HG03342 (cell line): Measurements from ENCODE around the gene TRAPPC6A.

Experiments used
- ATAC-seq: cut with Tn5 transposase; IDR thresholded peaks from one replicate; pipeline ENCODE4 v1.9.1; 2021; ENCODE audit warnings: mild to moderate bottlenecking, moderate library complexity; ENCODE audit not compliant: unreplicated experiment

The TRAPPC6A gene

DNA sequence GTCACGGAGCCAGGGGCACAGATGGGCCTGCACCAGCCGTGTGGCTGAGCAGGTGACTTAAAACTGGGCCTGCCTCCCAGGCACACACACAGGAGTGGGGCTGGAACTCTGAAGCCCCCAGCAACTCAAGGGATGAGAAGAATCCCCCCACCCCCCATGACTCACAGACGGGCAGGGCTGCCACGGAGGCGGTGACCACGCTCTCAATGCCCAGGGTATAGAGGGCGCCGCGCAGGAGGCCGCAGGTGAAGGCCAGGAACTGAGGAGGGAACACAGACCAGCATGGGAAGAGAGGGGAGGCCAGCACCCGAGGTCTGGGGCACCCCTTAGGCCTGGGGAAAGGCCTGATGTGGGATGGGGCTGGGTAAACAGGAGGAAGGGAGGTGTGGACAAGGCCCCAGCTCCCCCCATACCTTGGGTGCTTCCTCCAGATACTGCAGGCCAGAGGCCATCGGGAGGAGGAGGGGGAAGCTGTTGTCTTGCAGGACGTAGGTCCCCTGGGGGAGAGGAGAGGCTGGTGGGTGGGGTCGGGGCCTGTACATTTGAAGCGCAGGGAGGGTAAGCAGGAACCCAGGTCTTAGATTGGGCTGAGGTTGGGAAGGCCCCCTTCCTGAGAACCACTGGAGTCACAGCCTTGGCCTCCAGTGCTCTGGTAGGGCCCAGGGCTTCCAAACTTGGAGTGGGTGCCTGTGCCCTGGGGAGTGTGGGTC, 14.1 kb downstream of the TRAPPC6A start:
- ATAC-seq: peak; percentile 4

DNA sequence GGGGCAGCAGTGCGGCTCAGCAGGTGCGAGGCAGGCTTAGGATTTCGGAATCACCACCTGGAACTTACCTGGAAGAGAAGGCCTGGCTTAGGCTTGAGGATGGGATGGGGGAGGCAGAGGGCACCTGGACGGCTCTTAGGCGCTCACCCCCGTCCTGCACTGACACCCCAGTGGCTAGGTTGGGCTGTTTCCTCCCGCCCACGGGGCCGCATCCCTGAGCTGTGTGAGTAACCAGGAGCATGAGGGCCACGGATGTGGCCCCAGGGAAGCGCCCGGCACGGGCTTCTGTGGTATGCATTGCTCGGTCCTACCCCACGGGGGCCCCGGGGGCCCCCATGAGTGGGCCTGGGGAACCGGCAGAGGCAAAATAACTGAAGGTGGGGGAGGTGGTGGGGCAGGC, 14.9 kb downstream of the TRAPPC6A start:
- ATAC-seq: no peak

DNA sequence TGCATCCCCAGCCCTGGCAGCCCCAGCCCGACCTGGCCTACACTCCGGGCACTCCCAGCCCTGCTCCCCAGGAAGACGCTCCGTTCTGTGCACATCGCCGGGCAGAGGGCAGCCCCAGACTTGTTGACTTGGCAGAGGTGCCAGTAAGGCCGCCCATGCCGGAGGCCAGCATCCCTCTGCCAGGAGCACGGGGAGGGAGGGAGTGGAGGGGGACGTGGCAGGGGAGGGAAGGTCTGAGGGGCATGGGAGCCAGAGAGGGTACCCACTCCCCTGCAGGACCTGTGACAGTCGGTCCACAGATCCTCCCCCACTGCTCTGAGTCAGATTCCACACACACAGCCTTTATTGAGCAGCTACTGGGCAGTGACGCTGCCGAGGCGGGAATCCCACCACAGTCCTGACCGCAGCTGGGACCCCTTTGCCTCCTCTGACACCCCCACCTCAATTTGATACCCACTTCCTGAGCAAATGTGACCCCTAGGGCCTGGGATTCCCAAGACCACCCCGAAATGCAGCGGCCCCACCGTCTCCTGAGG, 15.4 kb downstream of the TRAPPC6A start:
- no peak for ATAC-seq

DNA sequence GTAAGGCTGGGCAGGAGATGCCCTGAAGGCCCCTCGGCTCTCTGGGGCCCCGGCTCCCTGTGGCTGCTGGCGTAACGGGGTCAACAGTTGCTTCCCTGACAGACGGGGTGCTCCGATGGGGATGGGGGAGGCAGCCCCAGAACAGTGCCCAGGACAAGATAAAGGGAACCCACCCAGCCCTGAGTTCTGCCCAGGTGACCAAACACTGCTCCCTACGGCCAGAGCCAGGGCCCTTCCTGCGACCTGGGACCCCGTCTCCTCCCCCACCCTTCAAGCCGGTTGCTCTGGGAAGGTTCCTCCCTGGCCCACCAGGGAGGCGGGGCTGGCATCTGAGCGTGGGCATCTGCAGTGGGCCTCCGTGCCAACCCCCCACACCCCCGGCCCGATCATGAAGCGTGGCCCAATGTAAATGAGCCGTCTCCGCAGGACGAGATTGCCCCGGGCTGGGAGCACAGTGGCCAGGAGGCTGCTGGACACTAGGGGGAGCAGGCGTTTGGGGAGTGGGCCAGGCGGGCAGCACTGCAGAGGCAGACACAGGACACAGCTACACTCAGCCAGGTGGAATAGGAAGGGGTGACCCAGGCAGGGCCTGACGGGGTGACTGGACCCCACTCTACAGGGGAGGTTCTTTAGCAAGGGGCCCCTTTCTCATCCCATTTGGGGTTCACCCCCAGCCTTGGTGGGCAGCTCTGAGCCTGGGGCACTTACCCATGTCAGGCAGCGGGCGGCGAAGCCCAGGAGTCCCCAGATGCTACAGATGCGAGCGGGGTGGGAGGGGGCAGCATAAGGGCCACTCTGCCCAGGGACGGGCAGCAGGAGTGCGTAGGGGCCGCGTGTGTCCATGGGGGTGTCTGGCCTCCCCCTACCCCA, 16.1 kb downstream of the TRAPPC6A start:
- ATAC-seq: no peak

DNA sequence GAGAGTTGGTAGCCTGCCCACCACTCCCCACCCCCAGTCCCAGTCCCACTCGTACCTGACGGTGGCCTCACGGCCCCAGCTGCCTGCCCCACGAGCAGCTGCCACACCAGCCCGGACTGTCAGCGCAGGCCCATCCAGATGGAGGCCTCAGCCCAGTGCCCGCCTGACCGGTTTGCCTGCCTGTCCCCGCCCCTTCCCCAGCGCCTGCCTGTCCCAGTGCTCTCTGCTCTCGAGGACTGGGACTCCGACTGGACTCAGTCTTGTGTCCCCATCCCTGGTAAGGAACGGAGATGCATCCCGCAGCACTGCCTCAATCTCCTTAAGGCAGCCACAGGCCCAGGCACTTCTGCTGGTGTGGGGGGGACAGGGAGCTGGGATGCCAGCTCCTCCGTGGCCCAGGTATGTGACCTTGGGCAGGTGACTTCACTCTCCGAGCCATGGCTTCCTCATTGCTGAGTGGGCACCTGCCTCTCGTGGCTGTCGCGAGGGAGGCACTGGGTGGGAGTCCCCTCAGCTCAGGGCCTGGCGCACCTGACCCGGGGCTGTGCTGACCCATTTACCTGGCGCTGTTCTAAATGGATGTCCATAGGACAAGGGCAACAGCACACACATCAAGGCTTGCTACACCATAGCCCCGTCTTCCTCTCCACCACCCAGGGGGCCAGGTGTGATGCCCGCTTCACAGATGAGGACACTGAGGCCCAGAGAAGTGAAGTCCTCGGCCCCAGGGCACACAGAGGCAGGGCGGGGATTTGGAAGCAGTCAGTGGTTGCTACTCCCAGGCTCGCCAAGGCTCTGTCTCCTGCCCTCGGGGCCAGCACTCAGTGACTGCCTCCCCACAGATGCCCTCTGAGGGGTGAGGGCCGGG, 16.9 kb downstream of the TRAPPC6A start, which contains the start of gene NKPD1:
Gene NKPD1, minus strand, starts transcription at position 113 of the 868 bp plus-strand sequence. CDS start 832 bp downstream, outside the sequence.
- no peak for ATAC-seq

DNA sequence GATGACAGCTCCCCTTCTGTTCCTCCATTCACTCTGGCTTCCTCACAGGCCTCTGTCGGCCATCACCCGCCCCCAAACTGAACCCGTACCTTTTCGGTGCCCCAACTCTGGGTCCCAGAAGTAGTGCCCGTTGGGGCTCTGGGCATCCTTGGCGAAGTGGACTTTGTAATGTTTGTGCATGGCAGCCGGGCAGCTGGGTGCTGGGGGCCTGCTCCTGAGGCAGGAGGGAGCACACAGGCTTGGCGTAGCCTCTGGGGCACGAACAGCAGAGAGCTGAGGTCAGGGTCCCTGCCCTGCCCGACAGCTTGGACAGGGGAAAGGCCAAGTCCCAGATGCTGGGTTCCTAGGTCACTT, 18.1 kb downstream of the TRAPPC6A start:
- ATAC-seq: no peak

DNA sequence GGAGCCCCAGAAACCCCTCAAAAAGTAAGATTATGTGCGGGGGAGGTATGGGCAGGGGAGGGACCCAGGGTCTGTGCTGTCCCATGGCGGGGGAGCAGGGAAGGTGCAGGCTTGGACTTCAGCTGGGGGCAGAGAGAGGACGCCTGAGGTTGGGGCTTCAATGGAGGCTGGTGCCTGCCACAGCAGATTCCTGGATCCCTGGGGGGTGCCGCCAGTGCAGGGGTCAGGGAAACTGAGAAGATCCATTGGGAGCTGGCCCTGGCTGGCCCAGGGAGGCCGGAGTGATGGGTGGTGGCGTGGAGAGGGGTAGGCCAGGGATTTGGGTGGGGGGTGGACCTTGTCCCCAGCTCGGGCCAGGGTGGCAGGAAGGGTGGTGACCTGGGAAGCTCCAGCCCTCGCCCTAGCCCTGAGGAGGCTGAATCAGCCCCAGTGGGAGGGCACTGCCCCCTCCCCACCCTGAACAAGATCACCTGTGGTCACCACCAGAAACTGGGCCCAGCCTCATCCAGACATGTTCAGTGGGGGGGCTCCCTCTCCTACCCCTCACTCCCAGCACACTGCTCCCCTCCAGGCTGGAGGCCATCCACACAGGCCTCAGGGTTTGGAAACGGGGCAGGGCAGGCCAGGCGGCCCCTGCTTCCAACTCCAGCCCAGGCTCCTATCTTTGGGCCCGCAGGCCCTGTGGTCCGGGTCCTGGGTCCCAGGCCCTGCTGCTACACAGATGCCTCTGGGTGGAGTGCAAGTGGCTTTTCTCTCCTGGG, 18.6 kb downstream of the TRAPPC6A start:
- ATAC-seq: no peak

DNA sequence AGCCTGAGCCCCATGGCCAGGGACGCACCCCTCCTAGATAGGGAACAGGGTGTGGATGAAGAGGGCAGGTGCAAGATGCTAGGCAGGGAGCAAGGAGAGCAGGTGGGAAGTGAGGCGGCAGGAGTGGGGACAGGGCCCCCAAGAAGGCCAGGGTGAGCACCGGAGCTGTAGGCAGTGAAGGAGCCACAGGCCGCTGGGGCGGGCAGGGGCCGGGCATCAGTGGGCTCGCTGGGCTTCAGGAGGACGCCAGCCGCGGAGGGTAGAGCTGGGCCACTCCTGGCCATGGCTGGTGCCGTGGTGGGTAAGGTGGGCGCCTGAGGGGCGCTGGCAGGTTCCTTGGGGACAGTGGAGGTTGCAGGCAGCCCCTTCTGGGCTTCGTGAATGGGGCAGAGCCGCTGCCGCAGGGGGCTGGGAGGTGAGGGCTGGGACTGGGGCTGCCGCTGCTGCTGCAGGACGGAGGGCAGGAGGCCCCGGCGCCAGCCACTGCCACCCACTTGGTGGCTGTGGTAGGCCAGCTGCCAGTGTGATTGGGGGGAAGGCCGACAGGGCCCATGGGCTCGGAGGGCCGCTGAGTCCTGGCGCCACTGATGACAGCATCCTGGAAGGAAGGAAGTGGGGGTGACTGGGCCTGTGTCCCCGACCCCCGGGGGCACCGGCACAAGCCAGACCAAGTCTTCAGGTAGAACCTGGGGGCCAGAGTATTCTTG, 19.4 kb downstream of the TRAPPC6A start:
- ATAC-seq: no peak

DNA sequence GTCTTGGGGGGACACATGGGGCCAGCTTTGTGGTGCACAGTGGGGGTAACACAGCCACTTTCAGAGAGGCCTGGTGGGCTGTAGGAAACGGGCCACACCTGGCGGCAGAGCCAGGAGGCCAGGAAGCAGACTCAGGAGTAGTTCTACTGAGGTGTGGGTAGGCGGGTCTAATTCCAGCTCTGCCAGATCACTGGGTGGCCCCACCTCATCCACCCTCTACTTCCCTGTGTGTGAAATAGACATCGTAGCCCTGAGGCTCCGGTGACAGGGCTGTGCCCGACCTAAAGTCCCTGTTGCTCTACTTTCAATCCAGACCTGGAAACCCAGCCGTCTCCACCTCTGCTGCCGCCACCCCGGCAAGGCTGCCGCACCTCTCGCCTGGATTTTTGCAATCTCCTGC, 21.3 kb downstream of the TRAPPC6A start:
- ATAC-seq: no peak

DNA sequence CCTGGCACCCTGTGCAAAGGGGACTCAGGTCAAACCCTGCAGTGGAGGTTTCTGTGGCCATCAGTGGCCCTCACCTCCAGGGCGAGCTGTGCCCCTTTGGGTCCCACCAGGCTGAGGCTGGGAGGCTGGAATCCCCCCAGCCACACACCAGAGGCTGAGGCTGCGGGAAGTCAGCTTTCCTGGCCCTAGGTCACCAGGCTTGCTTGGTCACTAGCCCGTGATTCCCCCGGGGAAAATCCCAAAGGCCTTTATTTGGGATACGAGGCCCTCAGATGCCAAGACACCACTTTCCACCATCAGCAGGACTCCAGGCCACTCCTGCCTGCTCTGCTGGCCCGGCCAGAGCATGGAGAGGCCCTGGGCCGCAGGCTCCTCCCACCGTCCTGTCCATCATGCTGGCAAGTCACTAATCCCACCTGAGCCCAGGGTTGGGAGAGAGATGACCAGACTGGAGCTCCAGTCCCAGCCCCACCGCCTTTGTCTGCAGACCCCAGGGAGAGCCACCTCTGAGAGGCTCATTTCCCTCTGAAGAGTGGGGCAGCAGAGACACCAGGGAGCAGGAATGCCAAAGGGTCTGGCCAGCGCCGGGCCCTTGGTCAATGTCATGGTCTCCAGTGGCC, 21.9 kb downstream of the TRAPPC6A start:
- ATAC-seq: no peak

DNA sequence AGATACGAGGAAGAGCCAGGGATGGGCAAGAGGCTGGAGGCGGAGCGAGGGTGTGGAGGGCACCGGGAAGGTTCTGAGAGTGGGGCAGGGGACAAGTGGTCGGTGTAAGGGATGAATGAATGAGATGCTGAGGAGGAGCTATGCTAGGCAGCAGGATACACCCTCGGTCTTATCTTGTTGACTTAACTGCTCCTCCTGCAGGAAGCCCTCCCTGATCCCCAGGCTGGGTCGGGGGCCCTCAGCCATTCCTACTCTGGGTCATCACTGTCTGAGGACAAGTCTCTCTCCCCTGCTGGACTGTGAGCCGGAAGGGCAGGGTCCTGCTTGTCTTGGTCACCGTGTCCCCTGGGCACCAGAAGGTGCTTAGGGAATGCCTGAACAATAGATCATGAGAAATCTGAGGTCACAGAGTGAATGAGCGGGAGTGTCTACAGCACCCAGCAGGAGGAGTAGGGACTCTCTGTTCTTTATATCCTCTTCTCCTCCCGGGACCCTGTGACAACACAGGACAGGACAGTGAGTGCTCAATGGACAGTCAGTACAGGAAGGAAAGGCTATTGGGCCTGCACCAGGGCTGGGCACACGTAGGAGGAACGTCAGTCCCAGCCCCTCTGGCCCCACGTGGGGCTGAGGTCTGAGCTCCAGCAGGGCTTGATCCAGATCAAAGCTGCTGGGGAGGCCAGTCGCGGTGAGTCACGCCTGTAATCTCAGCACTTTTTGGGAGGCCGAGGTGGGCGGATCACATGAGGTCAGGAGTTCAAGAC, 23.8 kb downstream of the TRAPPC6A start:
- no peak for ATAC-seq

DNA sequence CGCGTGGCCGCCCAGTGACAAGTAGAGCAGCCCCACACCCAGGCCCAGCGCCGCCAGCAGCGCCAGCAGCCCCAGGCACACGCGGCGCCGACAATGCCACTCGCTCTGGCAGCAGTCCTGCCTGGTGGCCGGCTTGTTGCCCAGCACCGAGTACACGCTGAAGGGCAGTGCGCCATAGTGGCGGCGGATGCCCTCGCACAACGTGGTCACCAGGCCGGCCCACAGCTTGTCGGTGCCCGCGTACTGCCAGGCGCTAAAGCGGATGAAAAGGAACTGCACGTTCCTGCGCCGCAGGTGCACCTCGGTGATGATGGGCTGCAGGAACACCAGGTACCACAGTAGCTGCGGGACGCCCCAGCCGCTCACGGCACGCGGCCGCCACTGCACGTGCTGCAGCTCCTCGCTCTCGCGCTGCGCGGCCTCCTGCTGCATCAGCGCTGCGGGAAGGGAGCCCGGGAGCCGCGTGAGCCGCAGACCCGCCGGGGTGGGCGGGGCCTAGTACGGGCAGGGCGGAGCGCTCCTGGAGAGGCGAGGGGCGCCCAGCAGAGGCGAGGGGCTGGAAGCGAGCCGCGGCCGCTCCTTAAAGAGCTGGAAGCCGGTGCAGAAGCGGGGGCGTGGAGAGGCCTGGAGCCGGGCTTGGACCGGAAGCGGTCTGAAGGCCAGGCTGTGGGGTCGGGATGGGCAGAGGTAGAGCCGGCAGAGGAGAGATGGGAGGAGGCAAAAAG, 24.5 kb downstream of the TRAPPC6A start:
- no peak for ATAC-seq

DNA sequence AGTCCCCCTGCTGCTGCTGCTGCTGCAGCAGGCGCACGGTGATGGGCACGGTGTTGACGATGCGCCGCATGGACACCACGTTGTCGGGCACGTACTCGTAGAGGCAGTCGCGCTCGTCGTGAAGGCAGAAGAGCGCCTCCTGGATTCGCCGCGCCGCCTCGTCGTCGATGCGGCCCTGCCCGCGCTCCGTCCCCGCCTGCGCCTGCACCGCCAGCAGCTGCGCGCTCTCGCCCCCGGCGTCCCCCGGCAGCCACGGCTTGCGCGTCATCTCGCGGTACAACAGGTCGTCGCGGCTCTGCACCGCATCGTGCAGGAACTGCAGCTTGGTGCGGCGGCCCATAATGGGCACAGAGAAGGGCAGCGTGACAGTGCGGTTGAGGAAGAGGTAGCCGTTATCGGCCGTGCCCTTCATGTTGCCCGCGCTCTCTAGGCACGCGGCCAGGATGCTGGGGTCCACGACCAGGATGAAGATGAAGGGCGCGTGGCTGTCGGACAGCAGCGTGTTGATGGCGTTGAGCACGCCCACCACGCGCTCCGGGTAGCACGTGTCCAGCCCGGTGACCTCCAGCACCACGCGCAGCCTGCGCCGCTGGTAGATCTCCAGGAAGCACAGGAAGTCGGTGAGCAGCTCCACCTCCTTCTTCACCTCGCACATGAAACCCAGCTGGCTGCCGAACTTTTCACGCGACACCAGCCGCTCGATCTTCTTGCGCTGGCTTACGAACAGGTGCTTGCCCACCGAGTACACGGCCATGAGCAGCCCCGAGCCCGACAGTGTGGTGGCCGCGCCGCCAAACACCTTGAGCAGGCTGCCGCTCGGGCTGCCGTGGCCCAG, 25.3 kb downstream of the TRAPPC6A start:
- ATAC-seq: no peak

DNA sequence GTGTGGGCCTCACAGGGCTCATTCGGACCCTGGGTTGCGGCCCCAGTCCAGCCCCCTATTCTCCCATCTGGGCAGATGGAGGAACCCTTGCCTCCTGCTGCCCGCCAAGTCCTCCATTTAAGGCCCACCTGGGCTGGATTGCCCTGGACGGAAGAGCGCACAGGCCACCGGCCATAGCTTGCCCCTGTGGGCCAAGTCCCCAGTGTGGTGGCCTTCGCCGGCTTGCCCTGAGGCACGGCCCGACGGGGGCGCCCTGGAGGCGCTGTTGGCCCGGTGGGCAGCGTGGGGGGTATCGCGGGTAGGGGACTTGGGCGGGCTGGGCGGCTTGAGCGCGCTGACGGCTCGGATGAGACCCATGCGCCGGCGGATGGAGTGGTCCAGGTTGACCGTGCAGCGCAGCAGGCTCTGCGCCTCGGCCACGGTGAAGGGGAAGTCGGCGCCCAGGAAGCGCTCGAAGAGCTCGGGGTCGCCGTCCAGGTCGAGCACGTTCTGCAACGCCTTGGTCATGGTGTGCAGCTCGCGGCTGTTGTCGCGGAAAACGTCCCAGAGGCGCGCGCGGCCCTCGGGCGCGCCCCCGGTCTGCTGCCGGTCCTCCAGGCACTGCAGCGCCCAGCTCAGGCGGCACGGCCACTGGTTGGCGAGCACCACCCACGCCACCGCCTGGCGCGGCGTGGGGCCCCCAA, 26.1 kb downstream of the TRAPPC6A start:
- ATAC-seq: no peak

DNA sequence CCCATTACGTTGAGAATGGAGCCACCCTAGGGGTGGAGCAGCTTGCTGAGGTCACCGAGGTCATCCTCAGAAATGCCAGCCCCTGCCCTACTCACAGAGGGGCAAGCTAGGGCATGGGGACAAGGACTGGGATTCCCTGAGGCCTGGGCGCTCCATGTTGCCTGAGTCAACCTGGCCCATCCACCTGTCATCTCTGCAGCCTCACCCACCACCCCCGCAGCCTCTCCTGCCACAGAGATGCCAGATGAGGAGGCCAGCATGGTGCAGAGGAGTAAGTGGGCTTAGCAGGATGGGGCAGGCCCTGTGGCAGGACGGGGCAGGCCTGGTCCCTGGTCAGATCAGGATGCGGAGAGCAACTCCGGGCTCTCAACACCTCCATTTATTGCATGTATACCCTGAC, 26.7 kb downstream of the TRAPPC6A start:
- ATAC-seq: no peak

DNA sequence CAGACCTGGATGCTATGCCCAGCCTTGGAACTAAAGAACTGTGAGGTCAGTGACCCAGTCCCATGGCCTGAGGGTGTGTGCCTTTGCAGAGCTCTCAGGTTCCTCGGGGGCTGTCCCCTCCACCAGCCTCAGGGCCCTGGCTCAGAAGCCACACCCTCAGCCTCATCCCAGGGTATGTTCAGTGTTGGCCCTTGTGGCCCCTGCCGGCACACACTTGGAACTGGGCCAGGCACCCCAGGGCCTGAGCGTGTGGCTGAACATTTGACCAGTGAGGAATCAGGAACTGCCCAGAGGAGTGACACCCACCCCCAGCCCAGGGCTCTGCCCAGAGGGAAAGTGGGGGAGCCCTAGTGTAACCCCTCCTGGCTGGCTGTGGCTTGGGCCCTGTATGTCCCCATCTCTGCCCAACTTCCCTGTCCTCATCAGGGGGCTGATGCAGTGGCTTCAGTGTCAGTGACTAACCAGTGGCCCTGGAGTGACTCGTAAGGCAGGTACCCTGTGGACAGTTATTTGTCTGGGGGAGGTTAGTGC, 27.2 kb downstream of the TRAPPC6A start:
- no peak for ATAC-seq
